ENCODE data around the gene UNG.
A peak's percentile ranks its signal among the peaks of the same experiment; 100 is the strongest.
"Not testable (repeated sequence)": the region's sequence is repeated elsewhere in the genome, so short reads cannot be mapped to it uniquely, and the experiment has no call there.

The UNG gene

GRCh38 chr12:109124878-109125648 is 27.7 kb downstream of the UNG start:
- no peak for DNase-seq

DNA sequence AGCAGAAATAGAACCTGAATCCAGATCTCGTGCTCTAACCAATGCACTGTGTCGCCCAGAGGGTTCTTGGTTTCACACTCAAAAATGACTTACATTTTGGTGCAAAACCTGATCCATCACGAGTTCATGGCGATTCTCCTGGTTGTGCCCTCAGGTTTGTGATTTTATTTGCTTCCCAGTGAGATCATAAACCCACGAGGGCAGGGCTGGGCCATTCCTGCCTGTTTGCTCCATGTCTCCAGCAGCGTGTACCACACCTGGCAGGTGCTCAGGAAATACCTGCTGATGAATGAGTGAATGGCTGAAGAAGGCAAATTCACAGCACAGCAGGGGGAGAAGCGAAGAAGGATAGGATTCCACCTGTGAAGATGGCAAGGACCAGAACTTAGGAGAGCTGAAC is 28.4 kb downstream of the UNG start:
- DNase-seq: no peak

- DNase-seq: no peak
These were observed 29.4 kb downstream of the UNG start for GRCh38 chr12:109126784-109127183.

DNA sequence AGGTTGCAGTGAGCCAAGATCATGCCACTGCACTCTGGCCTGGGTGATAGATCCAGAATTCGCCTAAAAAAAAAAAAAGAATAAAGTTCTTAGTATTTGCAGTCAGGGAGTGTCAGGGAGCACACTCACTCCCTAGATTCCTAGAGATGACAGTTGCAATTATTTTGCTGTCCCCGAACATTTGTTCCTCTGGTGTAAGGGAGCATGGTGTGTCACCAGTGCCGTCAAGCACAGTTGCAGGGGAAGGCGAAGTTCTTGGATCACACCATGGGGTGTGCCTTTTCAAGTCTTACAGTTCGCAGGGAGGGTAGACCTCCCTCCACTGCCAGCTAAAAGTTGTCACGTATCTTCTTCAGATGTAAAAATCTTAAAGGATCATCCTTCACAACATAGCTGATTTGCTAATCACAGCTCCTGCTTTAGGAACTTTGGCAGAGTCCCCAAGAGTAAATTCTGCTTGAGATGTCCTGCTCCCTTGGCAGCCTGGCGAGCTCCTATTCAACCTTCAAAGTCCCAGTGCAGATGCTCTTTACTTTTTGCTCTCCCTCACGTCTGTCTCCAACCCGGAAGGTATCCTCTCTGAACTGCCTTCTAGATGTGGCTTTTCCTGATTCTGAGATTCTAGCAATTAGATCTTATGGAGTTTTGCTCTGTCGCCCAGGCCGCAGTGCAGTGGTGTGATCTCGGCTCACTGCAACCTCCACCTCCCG is 30.3 kb downstream of the UNG start:
- DNase-seq: no peak

- no peak for DNase-seq
These were observed 33.1 kb downstream of the UNG start for GRCh38 chr12:109130297-109131153.

- no peak for DNase-seq
These were observed 34.0 kb downstream of the UNG start for GRCh38 chr12:109131154-109132050.

- DNase-seq: no peak
These were observed 37.0 kb downstream of the UNG start for GRCh38 chr12:109134186-109134917.

DNA sequence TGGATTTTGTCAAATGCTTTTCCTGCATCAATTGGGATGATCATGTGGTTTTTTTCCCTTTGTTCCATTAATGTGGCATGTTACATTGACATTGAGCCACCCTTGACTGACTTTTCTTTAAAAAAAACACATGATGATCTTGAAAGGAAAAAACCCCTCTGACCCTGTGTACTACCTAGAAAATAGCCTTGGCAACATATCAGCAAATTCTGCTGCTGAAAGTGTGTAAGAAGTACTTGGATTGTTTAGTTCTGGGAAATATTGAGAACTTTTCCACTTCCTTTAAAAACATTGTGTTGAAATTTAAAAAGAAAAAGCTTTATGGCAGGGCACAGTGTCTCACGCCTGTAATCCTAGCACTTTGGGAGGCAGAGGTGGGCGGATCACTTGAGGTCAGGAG is 39.7 kb downstream of the UNG start:
- DNase-seq: no peak

GRCh38 chr12:109139360-109139759 is 42.0 kb downstream of the UNG start:
- DNase-seq: no peak

DNA sequence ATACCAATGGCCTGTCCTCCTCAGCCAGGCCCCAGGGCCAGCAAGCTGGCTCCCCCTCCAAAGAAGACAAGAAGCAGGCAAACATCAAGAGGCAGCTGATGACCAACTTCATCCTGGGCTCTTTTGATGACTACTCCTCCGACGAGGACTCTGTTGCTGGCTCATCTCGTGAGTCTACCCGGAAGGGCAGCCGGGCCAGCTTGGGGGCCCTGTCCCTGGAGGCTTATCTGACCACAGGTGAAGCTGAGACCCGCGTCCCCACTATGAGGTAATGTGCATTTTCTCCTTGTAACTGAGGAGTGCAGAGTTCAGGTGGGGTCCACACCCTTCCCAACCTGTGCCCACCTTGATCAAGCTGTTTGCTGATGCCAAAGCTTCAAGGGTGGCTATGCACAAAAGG is 42.4 kb downstream of the UNG start:
- DNase-seq: no peak

DNA sequence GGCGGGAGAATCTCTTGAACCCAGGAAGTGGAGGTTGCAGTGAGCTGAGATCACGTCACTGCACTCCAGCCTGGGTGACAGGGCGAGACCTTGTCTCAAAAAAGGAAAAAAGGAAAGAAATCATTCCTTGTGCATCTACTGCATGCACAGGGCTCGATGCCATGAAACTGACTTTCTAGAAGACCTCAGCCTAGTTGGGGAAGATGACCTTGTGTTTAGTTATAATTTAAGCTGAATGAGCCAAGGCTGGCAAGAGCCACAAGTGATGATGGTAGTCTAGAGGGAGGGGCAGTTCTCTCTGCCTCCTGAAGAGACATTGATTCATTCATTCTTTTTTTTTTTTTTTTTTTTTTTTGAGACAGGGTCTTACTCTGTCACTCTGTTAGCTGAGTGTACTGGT is 43.2 kb downstream of the UNG start:
- no peak for DNase-seq

- no peak for DNase-seq
These were observed 46.8 kb downstream of the UNG start for GRCh38 chr12:109144224-109144623.

- DNase-seq: not testable (repeated sequence)
These were observed 49.7 kb downstream of the UNG start for GRCh38 chr12:109147126-109147525.

GRCh38 chr12:109147954-109148353 is 50.6 kb downstream of the UNG start:
- no peak for DNase-seq

DNA sequence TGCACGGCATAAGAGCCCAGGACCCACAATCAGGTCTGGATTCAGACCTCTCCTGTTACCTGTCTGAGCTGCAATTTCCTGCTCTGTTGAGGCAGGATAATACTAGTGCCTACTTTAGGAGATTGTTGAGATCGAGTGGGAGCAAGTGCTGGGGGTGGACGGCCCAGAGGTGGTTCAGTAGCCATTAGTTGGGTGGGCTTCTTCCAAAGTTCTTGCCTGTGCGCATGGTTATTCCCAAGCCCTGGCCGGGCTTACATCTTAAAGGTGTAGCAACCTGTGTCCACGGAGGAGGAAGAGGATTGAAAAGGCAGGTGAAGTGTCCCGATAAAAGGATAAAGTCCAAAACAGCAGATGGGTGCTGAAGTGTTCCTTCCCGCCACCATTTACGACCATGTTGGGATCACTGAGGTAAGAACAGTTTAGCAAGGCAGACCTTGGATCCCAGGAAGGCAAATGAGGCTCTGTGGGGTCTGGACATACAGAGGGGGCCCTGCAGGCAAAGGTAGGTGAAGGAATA is 52.8 kb downstream of the UNG start:
- DNase-seq: no peak

DNA sequence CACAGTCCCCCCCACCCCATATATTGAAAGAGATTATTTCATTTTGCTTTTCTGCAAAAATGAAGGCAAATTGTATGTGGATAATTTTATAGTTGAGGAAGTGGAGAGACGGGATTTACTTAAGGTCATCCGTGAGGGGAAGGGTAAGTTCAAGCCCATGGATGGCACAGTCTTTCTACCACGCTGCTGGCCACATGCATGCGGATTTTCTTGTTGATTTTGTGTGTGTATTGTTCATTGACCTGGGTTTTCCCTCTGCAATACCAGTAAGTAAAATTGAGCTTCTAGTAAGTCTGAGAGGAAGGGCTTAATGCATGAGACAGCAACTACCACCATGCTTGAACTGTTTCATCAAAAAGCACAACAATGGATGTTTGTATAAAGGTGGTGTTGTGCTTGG is 54.1 kb downstream of the UNG start:
- no peak for DNase-seq

DNA sequence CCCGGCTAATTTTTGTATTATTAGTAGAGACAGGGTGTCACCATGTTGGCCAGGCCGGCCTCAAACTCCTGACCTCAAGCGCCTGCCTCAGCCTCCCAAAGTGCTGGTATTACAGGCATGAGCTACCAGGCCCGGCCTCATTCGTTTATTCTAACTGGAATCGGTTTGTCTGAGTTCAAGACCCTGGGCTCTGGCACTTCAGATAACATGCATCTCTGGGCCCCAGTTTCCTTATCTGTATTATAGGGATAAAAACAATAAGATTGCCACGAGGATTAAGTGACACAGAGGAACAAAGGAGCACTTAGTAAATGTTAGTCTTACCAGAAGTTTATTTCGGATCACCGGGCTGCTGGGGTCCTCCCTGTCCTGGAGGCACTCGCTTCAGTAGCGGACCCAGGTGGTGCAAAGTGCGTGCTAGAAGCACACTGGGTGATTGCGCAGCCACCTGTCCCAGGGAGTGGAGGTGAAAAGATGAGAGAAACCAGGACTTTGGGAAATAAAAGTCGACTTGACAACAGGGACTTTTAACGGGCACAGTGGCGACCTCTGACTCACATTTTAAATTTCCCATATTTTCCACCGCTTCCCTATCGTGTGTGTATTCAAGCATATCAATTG is 56.5 kb downstream of the UNG start:
- DNase-seq: no peak

DNA sequence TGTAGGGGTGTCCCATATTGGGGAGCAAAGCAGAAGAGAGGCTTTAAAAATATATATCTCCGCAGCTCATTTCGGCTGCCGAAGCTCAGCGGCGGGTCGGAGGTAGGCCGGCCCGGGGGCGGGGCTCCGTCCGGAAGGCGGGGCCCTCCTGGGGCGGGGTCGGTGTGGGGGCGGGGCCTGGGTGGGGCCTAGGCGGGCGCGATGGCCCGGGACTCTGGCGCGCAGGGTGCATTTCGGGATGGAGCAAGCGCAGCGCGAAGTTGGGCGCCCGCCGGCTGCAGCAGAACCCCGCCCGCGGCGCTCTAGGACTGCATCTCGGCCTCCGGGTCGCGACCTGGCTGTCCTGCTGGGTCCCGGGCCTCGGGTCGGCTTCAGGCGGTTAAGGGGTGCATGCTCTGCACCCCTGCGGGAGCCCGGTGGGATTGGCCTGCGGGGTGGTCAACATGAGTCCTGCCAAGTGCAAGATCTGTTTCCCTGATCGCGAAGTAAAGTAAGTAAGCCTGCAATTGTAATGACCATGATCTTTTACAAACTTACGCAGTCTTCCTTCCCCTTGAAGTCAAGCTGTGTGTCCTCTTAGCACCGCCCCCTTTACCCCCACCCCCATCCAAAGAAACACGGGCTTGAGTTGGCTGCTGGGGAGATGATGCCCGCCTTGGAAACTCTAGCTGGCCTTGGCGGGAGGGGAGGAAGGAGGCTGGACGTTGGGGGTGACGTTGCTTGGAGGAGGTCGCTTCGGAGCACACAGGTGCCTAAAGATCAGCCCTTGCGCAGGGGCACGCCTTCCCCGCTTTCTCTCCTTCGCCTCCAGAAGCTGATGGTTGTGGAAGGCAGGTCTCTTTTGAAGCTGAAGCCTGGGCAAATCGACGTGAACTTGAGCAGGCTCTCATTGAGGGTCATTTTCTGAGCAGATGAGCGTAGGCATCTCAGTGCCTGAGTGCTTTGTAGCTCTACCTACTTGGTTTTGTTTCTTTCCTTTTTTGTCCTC is 57.3 kb downstream of the UNG start:
- peak; percentile 77 for DNase-seq

DNA sequence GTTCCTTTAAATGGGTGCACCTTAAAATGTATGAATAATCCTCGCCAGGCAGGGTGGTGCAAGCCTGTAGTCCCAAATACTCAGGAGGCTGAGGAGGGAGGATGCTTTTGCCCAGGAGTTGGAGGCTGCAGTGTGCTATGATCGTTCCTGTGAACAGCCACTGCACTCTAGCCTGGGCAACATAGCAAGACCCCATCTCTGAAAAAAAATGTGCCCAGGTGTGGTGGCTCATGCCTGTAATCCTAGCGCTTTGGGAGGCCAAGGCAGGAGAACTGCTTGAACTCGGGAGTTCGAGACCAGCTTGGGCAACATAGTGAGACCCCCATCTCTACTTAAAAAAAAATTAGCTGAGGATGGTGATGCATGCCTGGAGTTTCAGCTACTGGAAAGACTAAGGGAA is 58.6 kb downstream of the UNG start:
- DNase-seq: no peak

GRCh38 chr12:109156586-109156985 is 59.2 kb downstream of the UNG start:
- no peak for DNase-seq

Data from activated CD8-positive, alpha-beta memory T cell treated with anti-CD3 and anti-CD28 coated beads, Interleukin-2, amount 50 U/mL, for 4 hours (primary cell).